GM21529 (cell line): ENCODE results near the gene RHOB.

Experiments
- ATAC-seq: cut with Tn5 transposase; IDR thresholded peaks from one replicate; pipeline ENCODE4 v1.9.1; 2021; ENCODE audit not compliant: unreplicated experiment

RHOB gene

GRCh38 chr2:20472569-20472968 lies 25.7 kb downstream of the RHOB start:
- no peak for ATAC-seq

- no peak for ATAC-seq
These were observed 26.3 kb downstream of the RHOB start for GRCh38 chr2:20473128-20473527.

- ATAC-seq = no peak
These were observed 28.1 kb downstream of the RHOB start for GRCh38 chr2:20474757-20475566.

GRCh38 chr2:20475567-20475952 lies 28.7 kb downstream of the RHOB start:
- no peak for ATAC-seq

- ATAC-seq = no peak
These were observed 29.6 kb downstream of the RHOB start for GRCh38 chr2:20476481-20476880.

GRCh38 chr2:20476950-20477349 lies 30.1 kb downstream of the RHOB start:
- no peak for ATAC-seq

GRCh38 chr2:20478961-20479360 lies 32.1 kb downstream of the RHOB start:
- ATAC-seq = no peak

GRCh38 chr2:20479835-20480234 lies 33.0 kb downstream of the RHOB start:
- ATAC-seq = no peak

- no peak for ATAC-seq
These were observed 34.0 kb downstream of the RHOB start for GRCh38 chr2:20480913-20481312.

GRCh38 chr2:20481798-20482405 lies 35.0 kb downstream of the RHOB start:
- ATAC-seq = no peak

- no peak for ATAC-seq
These were observed 35.9 kb downstream of the RHOB start for GRCh38 chr2:20482725-20483124.

- no peak for ATAC-seq
These were observed 36.5 kb downstream of the RHOB start for GRCh38 chr2:20483194-20483895.

GRCh38 chr2:20484034-20484617 lies 37.3 kb downstream of the RHOB start:
- ATAC-seq = no peak

GRCh38 chr2:20484810-20485611 lies 38.1 kb downstream of the RHOB start:
- no peak for ATAC-seq

GRCh38 chr2:20485612-20486388 lies 38.9 kb downstream of the RHOB start:
- ATAC-seq = no peak

GRCh38 chr2:20486571-20486970 lies 39.7 kb downstream of the RHOB start:
- no peak for ATAC-seq

GRCh38 chr2:20487030-20487391 lies 40.1 kb downstream of the RHOB start:
- no peak for ATAC-seq

- ATAC-seq = no peak
These were observed 40.7 kb downstream of the RHOB start for GRCh38 chr2:20487392-20488174.

GRCh38 chr2:20488201-20488641 lies 41.3 kb downstream of the RHOB start:
- no peak for ATAC-seq
